HEK293 (cell line): Measurements from ENCODE around the gene ANKRD6.

ENCODE experiments used
- CTCF ChIA-PET: fragments of 350-600 bp; formaldehyde crosslinking; extraction: SDS; loops from one replicate; lab custom pipeline; 2021; ENCODE audit warnings: antibody characterized with exemption; lab: Yijun Ruan, JAX
- POLR2A ChIA-PET: fragments of 300-600 bp; formaldehyde crosslinking; extraction: SDS; loops from one replicate; lab custom pipeline; 2020; ENCODE audit warnings: antibody characterized with exemption, inconsistent platforms; lab: Yijun Ruan, JAX
- H3K27ac ChIP-seq: fragments of 200-500 bp; sonication (Bioruptor generic); 2 replicates; pipeline ENCODE4 v1.5.1; 2014; ENCODE audit warnings: low read depth, low read length, control low read depth, inconsistent platforms; ENCODE audit errors: extremely low read depth
- H3K36me3 ChIP-seq, 2 experiments: fragments of 200-500 bp in 1 of 2; sonication (Bioruptor generic) in 1 of 2; 1 replicate in 1 of 2; 2 replicates in 1 of 2; pipeline ENCODE4 v1.5.1; 2014 to 2017; ENCODE audit warnings: inconsistent platforms in 2 of 2, low read length in 2 of 2; ENCODE audit not compliant: control insufficient read depth in 2 of 2, insufficient read depth in 1 of 2
- H3K4me1 ChIP-seq: fragments of 200-500 bp; sonication (Bioruptor generic); 2 replicates; pipeline ENCODE4 v1.5.1; 2014; ENCODE audit warnings: mild to moderate bottlenecking, low read length, inconsistent platforms; ENCODE audit not compliant: control insufficient read depth, insufficient read depth
- H3K4me3 ChIP-seq: 2 replicates; pipeline ENCODE4 v1.5.1; 2011; ENCODE audit warnings: low read depth, mild to moderate bottlenecking, control low read depth, low read length, moderate library complexity
- H3K9me3 ChIP-seq: fragments of 200-500 bp; sonication (Bioruptor generic); 2 replicates; pipeline ENCODE4 v1.5.1; 2014; ENCODE audit warnings: low read depth, low read length, inconsistent platforms; ENCODE audit not compliant: control insufficient read depth, insufficient read depth
- GLIS2 ChIP-seq: fragments of 450-650 bp; formaldehyde crosslinking; IDR thresholded peaks from 2 replicates; pipeline ENCODE4 v1.5.1; 2016; ENCODE audit warnings: missing biosample characterization, missing genetic modification characterization
- KLF16 ChIP-seq: fragments of 450-650 bp; formaldehyde crosslinking; IDR thresholded peaks from 2 replicates; pipeline ENCODE4 v1.5.1; 2017; ENCODE audit warnings: missing biosample characterization, missing genetic modification characterization
- PRDM4 ChIP-seq: fragments of 450-650 bp; formaldehyde crosslinking; IDR thresholded peaks from 2 replicates; pipeline ENCODE4 v1.5.1; 2017; ENCODE audit warnings: missing biosample characterization, missing genetic modification characterization
- ZBTB1 ChIP-seq: fragments of 450-650 bp; formaldehyde crosslinking; IDR thresholded peaks from 2 replicates; pipeline ENCODE4 v1.5.1; 2016; ENCODE audit warnings: missing biosample characterization, missing genetic modification characterization
- ZBTB7A ChIP-seq: fragments of 450-650 bp; formaldehyde crosslinking; IDR thresholded peaks from 2 replicates; pipeline ENCODE4 v1.5.1; 2016; ENCODE audit warnings: low read depth, missing biosample characterization, missing genetic modification characterization
- ZBTB8A ChIP-seq: fragments of 450-650 bp; formaldehyde crosslinking; IDR thresholded peaks from 2 replicates; pipeline ENCODE4 v1.5.1; 2016; ENCODE audit warnings: missing biosample characterization, missing genetic modification characterization
- ZFHX2 ChIP-seq: fragments of 450-650 bp; formaldehyde crosslinking; conservative IDR thresholded peaks from 2 replicates; pipeline ENCODE4 v1.5.1; 2016; ENCODE audit warnings: missing biosample characterization, missing genetic modification characterization
- ZNF148 ChIP-seq: fragments of 450-650 bp; formaldehyde crosslinking; IDR thresholded peaks from 2 replicates; pipeline ENCODE4 v1.5.0; 2017; ENCODE audit warnings: missing biosample characterization, missing genetic modification characterization, borderline replicate concordance
- ZNF157 ChIP-seq: fragments of 450-650 bp; formaldehyde crosslinking; IDR thresholded peaks from 2 replicates; pipeline ENCODE4 v1.5.1; 2016; ENCODE audit warnings: missing biosample characterization, missing genetic modification characterization
- ZNF169 ChIP-seq: fragments of 450-650 bp; formaldehyde crosslinking; IDR thresholded peaks from 2 replicates; pipeline ENCODE4 v1.5.1; 2016; ENCODE audit warnings: missing biosample characterization, missing genetic modification characterization
- ZNF174 ChIP-seq: fragments of 450-650 bp; formaldehyde crosslinking; IDR thresholded peaks from 2 replicates; pipeline ENCODE4 v1.5.0; 2017; ENCODE audit warnings: missing biosample characterization, mild to moderate bottlenecking, missing genetic modification characterization
- ZNF211 ChIP-seq: fragments of 450-650 bp; formaldehyde crosslinking; IDR thresholded peaks from 2 replicates; pipeline ENCODE4 v1.5.1; 2016; ENCODE audit warnings: low read depth, missing biosample characterization, missing genetic modification characterization
- ZNF223 ChIP-seq: fragments of 450-650 bp; formaldehyde crosslinking; IDR thresholded peaks from 2 replicates; pipeline ENCODE4 v1.5.1; 2016; ENCODE audit warnings: missing biosample characterization, missing genetic modification characterization
- ZNF394 ChIP-seq: fragments of 450-650 bp; formaldehyde crosslinking; IDR thresholded peaks from 2 replicates; pipeline ENCODE4 v1.5.1; 2016; ENCODE audit warnings: missing biosample characterization, missing genetic modification characterization, mild to moderate bottlenecking, moderate library complexity, borderline replicate concordance
- ZNF513 ChIP-seq: fragments of 450-650 bp; IDR thresholded peaks from 2 replicates; pipeline ENCODE4 v1.5.1; 2018; ENCODE audit warnings: missing biosample characterization, missing genetic modification characterization
- ZNF600 ChIP-seq: fragments of 450-650 bp; formaldehyde crosslinking; IDR thresholded peaks from 2 replicates; pipeline ENCODE4 v1.5.1; 2016; ENCODE audit warnings: missing biosample characterization, missing genetic modification characterization
- ZNF639 ChIP-seq: fragments of 450-650 bp; formaldehyde crosslinking; IDR thresholded peaks from 2 replicates; pipeline ENCODE4 v1.5.1; 2016; ENCODE audit warnings: missing biosample characterization, missing genetic modification characterization
- ZNF645 ChIP-seq: fragments of 450-650 bp; formaldehyde crosslinking; IDR thresholded peaks from 2 replicates; pipeline ENCODE4; 2016; ENCODE audit warnings: missing biosample characterization, missing genetic modification characterization
- ZNF768 ChIP-seq: fragments of 450-650 bp; formaldehyde crosslinking; IDR thresholded peaks from 2 replicates; pipeline ENCODE4 v1.5.1; 2018; ENCODE audit warnings: missing biosample characterization, mild to moderate bottlenecking, missing genetic modification characterization
- ZNF776 ChIP-seq: fragments of 450-650 bp; formaldehyde crosslinking; IDR thresholded peaks from 2 replicates; pipeline ENCODE4 v1.5.0; 2017; ENCODE audit warnings: missing biosample characterization, missing genetic modification characterization, borderline replicate concordance
- ZNF792 ChIP-seq: fragments of 450-650 bp; formaldehyde crosslinking; IDR thresholded peaks from 2 replicates; pipeline ENCODE4 v1.5.1; 2016; ENCODE audit warnings: missing biosample characterization, missing genetic modification characterization
- ZSCAN23 ChIP-seq: fragments of 450-650 bp; formaldehyde crosslinking; IDR thresholded peaks from 2 replicates; pipeline ENCODE4 v1.5.1; 2016; ENCODE audit warnings: missing biosample characterization, missing genetic modification characterization

The ANKRD6 gene

GRCh38 chr6:89440200-89440599, 7.2 kb downstream of the ANKRD6 start (continued):
- TF ChIP-seq PRDM4 (tag by site-specific recombination) (no peak), ZBTB1 (tag by site-specific recombination) (no peak), ZNF394 (no peak), ZNF157 (tag by site-specific recombination) (no peak), ZNF645 (tag by site-specific recombination) (no peak)

- no peaks in the 10 kb centered on the region; a peak in 1 of 3 replicates for H3K36me3 ChIP-seq
- no peak overlapping the region for H3K4me3 ChIP-seq
- no peaks in the 10 kb centered on the region for H3K9me3 ChIP-seq
- POLR2A ChIA-PET: no interaction called here
- TF ChIP-seq ZNF776 (tag by site-specific recombination) (no peak), ZNF639 (no peak), ZNF174 (tag by site-specific recombination) (no peak), ZNF169 (tag by site-specific recombination) (no peak), ZNF211 (no peak), GLIS2 (tag by site-specific recombination) (no peak), ZBTB8A (no peak), ZNF600 (tag by site-specific recombination) (no peak), ZNF148 (tag by site-specific recombination) (no peak), ZNF768 (tag by site-specific recombination) (no peak), ZNF223 (no peak), ZNF792 (no peak), ZNF513 (no peak), KLF16 (no peak), ZSCAN23 (tag by site-specific recombination) (no peak), ZFHX2 (tag by site-specific recombination) (no peak), ZBTB7A (tag by site-specific recombination) (no peak)
- TF ChIP-seq, all 188 proteins: peak for 0
- H3K27ac ChIP-seq: no peak overlapping the region
- CTCF ChIA-PET: interaction anchor here (0.6 to 1.6 kb wide), 4 partner anchors 10 to 395 kb away, joined by 3 to 8 read pairs (median 4); no protein-coding TSS in a partner anchor
- no peaks in the 10 kb centered on the region for H3K4me1 ChIP-seq
These were observed 10.7 kb downstream of the ANKRD6 start for GRCh38 chr6:89443658-89444057.
